Endothelial cell of hepatic sinusoid (primary cell): ENCODE measurements around the gene FGF5.

ENCODE experiments used
- in situ Hi-C: cut with HindIII; loops from 2 replicates; pipeline ENCODE4 v1.10.0; 2017; ENCODE audit warnings: low sequenced_read_pairs

FGF5 gene

DNA sequence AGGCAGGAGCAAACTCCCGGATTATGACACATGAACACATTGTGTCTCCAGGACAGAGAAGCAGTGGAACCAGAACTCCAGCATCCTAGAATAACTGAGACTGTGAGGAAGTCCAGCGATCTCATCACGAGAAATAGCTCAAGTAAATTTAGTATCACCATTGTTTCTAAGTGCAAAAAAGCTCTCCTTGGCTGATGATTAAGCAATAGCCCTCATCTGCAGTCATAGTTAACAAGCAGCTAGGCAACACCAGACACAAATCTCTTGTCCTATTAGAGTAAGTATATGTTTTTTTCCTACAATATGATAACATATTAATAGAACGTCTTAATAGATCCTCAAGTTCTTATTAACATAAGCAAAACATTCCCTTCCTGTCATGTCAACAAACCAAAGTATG, 66.7 kb downstream of the FGF5 start:
- in situ Hi-C loops = loop anchor here (10.0 to 25.0 kb wide), 2 partner anchors 118 to 421 kb away; no protein-coding TSS in a partner anchor

DNA sequence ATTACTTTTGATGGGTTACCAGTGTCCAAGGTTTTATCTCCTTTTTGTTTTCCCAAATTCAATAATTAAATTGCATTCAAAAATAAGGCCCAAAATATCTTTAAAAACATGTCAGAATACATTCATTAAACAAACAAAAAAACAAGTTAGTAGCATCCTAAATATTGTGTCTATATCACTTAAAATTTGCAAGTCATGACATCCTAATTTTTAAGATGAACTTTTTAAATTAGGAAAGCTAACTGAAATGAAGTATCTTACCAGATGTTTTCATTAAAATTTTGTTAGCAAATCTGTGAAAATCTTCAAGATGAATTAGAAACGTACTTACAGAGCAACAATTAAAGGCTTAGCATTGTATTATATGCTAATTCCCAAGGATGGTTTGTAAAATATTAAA, 68.1 kb downstream of the FGF5 start:
- in situ Hi-C loops = loop anchor here (10.0 to 25.0 kb wide), 2 partner anchors 120 to 422 kb away; no protein-coding TSS in a partner anchor

DNA sequence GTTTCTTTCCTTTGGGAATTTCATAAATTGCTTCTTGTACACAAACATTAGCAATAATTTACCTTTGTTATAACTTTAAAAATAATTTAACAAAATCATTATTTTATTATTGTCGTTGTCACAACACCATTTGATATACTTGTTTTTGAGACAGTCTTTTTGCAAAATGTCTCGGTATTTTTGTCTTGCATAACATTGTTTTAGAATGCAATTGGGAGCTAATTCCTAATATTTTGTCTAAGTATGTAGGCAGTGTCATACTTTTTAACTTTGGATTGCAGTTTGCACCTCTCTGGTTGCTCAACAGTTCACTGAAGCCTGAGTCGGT, 68.7 kb downstream of the FGF5 start:
- in situ Hi-C loops = loop anchor here (10.0 to 25.0 kb wide), 2 partner anchors 120 to 423 kb away; no protein-coding TSS in a partner anchor

DNA sequence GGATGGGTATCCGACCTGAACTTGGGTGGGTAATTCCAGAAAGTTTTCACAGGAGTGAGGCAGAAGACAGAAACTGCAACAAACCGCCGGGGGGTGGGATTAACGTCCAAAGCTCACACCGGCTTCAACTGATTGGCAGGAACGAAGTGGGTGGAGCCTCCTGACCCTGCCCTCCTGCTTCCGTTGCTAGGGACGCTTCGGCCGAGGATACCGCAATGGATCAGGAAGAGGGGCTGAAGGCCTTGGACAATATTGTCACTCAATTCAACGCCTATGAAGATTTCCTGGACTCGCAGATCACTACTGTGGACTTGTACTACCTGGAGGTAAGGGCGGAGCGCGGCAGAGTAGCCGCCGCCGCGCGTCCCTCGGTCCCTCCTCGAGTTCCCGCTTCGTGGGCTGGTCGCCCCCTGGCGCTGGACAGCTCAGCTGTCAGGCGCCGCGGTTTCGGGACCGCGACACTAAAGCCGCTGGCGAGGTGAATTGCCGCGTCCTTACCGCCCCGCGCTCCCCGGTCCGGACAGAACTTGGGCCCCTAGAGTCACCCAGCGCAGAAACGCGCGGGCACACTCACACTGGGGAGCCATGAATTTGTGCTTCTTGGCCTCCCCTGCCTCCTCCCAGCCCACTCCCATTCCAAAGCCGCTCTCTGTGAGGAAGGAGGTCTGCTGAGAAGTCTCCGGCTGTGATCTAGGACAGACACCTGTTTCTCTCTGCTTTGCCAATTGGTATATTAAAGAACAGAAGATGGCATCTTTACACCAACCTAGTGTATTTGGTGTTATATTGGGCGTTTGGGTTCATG, 69.3 kb downstream of the FGF5 start, which contains the start of gene CFAP299:
TSS of gene CFAP299 (plus strand) at position 177 of the 805 bp plus-strand sequence.
- in situ Hi-C loops = loop anchor here (10.0 to 25.0 kb wide), 2 partner anchors 121 to 423 kb away; no protein-coding TSS in a partner anchor

DNA sequence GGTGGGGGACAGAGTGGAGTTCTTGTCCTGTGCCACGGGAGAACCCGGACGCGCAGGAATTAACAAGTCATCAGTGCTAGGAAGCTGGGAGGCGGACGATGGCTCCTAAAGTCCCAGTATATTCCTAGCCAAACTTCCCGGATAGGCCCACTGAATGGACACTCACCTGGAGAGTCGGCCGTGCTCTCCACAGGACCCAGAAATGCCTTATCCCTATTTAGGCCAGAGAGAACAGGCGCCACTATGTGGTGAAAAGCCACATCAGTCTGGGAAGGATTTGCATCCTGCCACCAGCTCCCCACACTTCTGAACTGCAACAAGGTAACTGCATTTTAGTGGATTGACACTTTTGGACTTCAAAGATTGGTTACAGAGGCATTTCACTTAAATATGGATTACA, 70.1 kb downstream of the FGF5 start:
- in situ Hi-C loops = loop anchor here (10.0 to 25.0 kb wide), 2 partner anchors 122 to 424 kb away; no protein-coding TSS in a partner anchor

DNA sequence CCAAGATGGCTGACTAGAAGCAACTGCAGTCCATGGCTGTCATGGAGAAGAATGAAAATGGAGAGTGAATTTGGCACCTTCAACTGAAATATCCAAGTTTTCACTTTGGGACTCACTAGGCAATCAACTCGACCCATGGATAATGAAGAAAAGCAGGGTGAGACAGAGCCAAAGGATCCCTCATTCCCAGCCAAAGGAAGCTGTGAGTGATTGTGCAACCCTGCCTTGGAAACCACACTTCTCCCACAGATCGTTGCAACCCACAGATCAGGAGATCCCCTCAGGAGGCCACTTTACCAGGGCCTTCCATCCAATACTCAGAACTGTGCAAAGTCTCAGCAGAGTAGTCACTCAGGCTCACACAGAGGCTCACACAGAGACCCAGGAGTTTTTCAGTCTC, 73.6 kb downstream of the FGF5 start:
- in situ Hi-C loops = loop anchor here (25.0 kb wide), 1 partner anchor 428 kb away; no protein-coding TSS in a partner anchor
